ENCODE measurements around the gene PSMC1. TPM values are rescaled to one million over a fixed set of nuclear protein-coding genes. Genes with fewer than 3 reads are reported as not detected.

Gene PSMC1
- polyA plus RNA-seq, 1 of the 3 experiments (the other 2 are of a cell fraction), result 102 TPM

GRCh38 chr14:90235179-90235976, 21.0 kb upstream of the PSMC1 start:
- WGBS (ENCODE audit: low lambda C conversion rate), result 4% methylated on average over 16 of the region's 25 CpGs
- CTCF ChIA-PET, result interaction anchor here (0.6 to 9.3 kb wide), 63 partner anchors 8 to 1604 kb away, joined by 3 to 222 read pairs (median 4); partner anchors contain the start of genes KCNK13, PSMC1 and TDP1
- Histone ChIP-seq H3K36me3 (replicated peaks in 1 of 2; ENCODE audit: control insufficient read depth in 1 of 2, insufficient read depth in 2 of 2, low read length in 1 of 2) (no peaks in the 10 kb centered on the region), H3F3A (replicated peaks; ENCODE audit: insufficient read depth) (no peaks in the 10 kb centered on the region), H3K27ac (ENCODE audit: low read depth in 2 of 2, low read length in 1 of 2) (no peak overlapping the region), H3K79me2 (ENCODE audit: insufficient read depth) (no peaks in the 10 kb centered on the region), H3K27me3 (ENCODE audit: insufficient read depth) (no peaks in the 10 kb centered on the region), H3K9ac (no peak overlapping the region), H4K20me1 (ENCODE audit: insufficient read depth) (no peaks in the 10 kb centered on the region), H3K9me3 (peaks cover 10% of the 10 kb centered on the region; the same call in 1 of the 2 replicates), H3K9me2 (no peaks in the 10 kb centered on the region), H3K4me2 (no peak overlapping the region), H3K4me1 (ENCODE audit: control insufficient read depth in 1 of 2, insufficient read depth in 2 of 2, low read depth in 1 of 2, low read length in 1 of 2) (peaks cover 0 to 4% of the 10 kb centered on the region in 2 experiments; a peak in 1 of 4 replicates), H2AFZ (ENCODE audit: low read depth) (no peak overlapping the region), H3K4me3 (ENCODE audit: low read depth in 2 of 2, low read length in 1 of 2) (no peak overlapping the region; a peak in 1 of 4 replicates)
- POLR2A ChIA-PET, result no interaction called here
- peak; percentile 80 for DNase-seq
- TF ChIP-seq MAX (IDR thresholded peaks at IDR 0.05; ENCODE audit: low read depth), result peak; percentile 92
- peak; percentile 82 for TF ChIP-seq CTCF (IDR thresholded peaks at IDR 0.05)
- TF ChIP-seq RFX5 (IDR thresholded peaks at IDR 0.05; ENCODE audit: low read length), result no peak
- TF ChIP-seq MXI1 (IDR thresholded peaks at IDR 0.05; ENCODE audit: low read depth, low read length), result peak; percentile 78
- peak; percentile 93 for TF ChIP-seq RAD21 (IDR thresholded peaks at IDR 0.05; ENCODE audit: low read length)
- no peak for TF ChIP-seq ZBTB33 (IDR thresholded peaks at IDR 0.05; ENCODE audit: borderline replicate concordance, low read depth)
- peak; percentile 91 for TF ChIP-seq SMC3 (IDR thresholded peaks at IDR 0.05; ENCODE audit: low read depth, low read length)
- TF ChIP-seq NFIC (IDR thresholded peaks at IDR 0.05; ENCODE audit: borderline replicate concordance), result no peak
- 0 out of 2 replicates have a peak, but pooled peaks have one; percentile 6 for TF ChIP-seq RCOR1 (IDR thresholded peaks at IDR 0.05; ENCODE audit: low read length)
- 0 out of 2 replicates have a peak, but pooled peaks have one; percentile 9 for TF ChIP-seq TCF12 (IDR thresholded peaks at IDR 0.05)

GRCh38 chr14:90239139-90239538, 17.2 kb upstream of the PSMC1 start:
- no peaks in the 10 kb centered on the region for H3K27me3 ChIP-seq (ENCODE audit: insufficient read depth)
- H3F3A ChIP-seq (replicated peaks; ENCODE audit: insufficient read depth), result no peaks in the 10 kb centered on the region
- DNase-seq, result no peak
- peaks cover 0 to 4% of the 10 kb centered on the region in 2 experiments; a peak in 1 of 4 replicates for H3K4me1 ChIP-seq (ENCODE audit: control insufficient read depth in 1 of 2, insufficient read depth in 2 of 2, low read depth in 1 of 2, low read length in 1 of 2)
- H3K27ac ChIP-seq (ENCODE audit: low read depth in 2 of 2, low read length in 1 of 2), result no peak overlapping the region
- H4K20me1 ChIP-seq (ENCODE audit: insufficient read depth), result no peaks in the 10 kb centered on the region
- H3K9ac ChIP-seq, result no peak overlapping the region
- H3K9me3 ChIP-seq, result peaks cover 10% of the 10 kb centered on the region; the same call in 1 of the 2 replicates
- H3K79me2 ChIP-seq (ENCODE audit: insufficient read depth), result no peaks in the 10 kb centered on the region
- no peak overlapping the region for H3K4me3 ChIP-seq (ENCODE audit: low read depth in 2 of 2, low read length in 1 of 2)
- TF ChIP-seq PBX3 (IDR thresholded peaks at IDR 0.05) (no peak), RAD21 (IDR thresholded peaks at IDR 0.05; ENCODE audit: low read length) (no peak), IRF3 (IDR thresholded peaks at IDR 0.05; ENCODE audit: low read depth, low read length) (no peak), CHD2 (IDR thresholded peaks at IDR 0.05; ENCODE audit: low read length, partially characterized antibody) (no peak), TAF1 (IDR thresholded peaks at IDR 0.05; ENCODE audit: borderline replicate concordance, low read depth, low read length) (no peak), NFIC (IDR thresholded peaks at IDR 0.05; ENCODE audit: borderline replicate concordance) (no peak), RXRA (IDR thresholded peaks at IDR 0.05; ENCODE audit: borderline replicate concordance, low read depth) (no peak), USF1 (IDR thresholded peaks at IDR 0.05; ENCODE audit: borderline replicate concordance, low read depth) (no peak), RCOR1 (IDR thresholded peaks at IDR 0.05; ENCODE audit: low read length) (no peak), MAX (IDR thresholded peaks at IDR 0.05; ENCODE audit: low read depth) (no peak)
- CTCF ChIA-PET, result interaction anchor here (9.3 kb wide), 1 partner anchor 266 kb away, joined by 222 read pairs; no protein-coding TSS in a partner anchor
- no peaks in the 10 kb centered on the region for H3K36me3 ChIP-seq (replicated peaks in 1 of 2; ENCODE audit: control insufficient read depth in 1 of 2, insufficient read depth in 2 of 2, low read length in 1 of 2)
- no peak overlapping the region for H3K4me2 ChIP-seq
- no peak overlapping the region for H2AFZ ChIP-seq (ENCODE audit: low read depth)
- 49% methylated on average over 3 of the region's 3 CpGs for WGBS (ENCODE audit: low lambda C conversion rate)
- H3K9me2 ChIP-seq, result no peaks in the 10 kb centered on the region
- POLR2A ChIA-PET, result no interaction called here
